ENCODE results near the gene SEPTIN5.

The SEPTIN5 gene

GRCh38 chr22:19769393-19769715 is 55.1 kb downstream of the SEPTIN5 start:
- no peaks in the 10 kb centered on the region for H3K27me3 ChIP-seq (ENCODE audit: insufficient read depth, low read depth, severe bottlenecking)
- peaks cover 29% of the 10 kb centered on the region for H3K36me3 ChIP-seq
- no peaks in the 10 kb centered on the region for H3K9me3 ChIP-seq (ENCODE audit: severe bottlenecking)
- no peak for DNase-seq
- no peak for TF ChIP-seq CTCF (IDR thresholded peaks at IDR 0.05; ENCODE audit: low read depth, low read length)
- no peak overlapping the region for H3K27ac ChIP-seq
- H3K4me3 ChIP-seq (ENCODE audit: low read depth, low read length), result no peak overlapping the region

- Histone ChIP-seq H3K27me3 (ENCODE audit: insufficient read depth, low read depth, severe bottlenecking) (no peaks in the 10 kb centered on the region), H3K27ac (no peak overlapping the region), H3K9me3 (ENCODE audit: severe bottlenecking) (no peaks in the 10 kb centered on the region), H3K4me3 (ENCODE audit: low read depth, low read length) (no peak overlapping the region), H3K36me3 (peaks cover 17% of the 10 kb centered on the region)
- no peak for TF ChIP-seq CTCF (IDR thresholded peaks at IDR 0.05; ENCODE audit: low read depth, low read length)
- no peak for DNase-seq
These were observed 56.3 kb downstream of the SEPTIN5 start for GRCh38 chr22:19770349-19771220.

- Histone ChIP-seq H3K36me3 (peaks cover 17% of the 10 kb centered on the region), H3K9me3 (ENCODE audit: severe bottlenecking) (no peaks in the 10 kb centered on the region), H3K4me3 (ENCODE audit: low read depth, low read length) (no peak overlapping the region), H3K27ac (no peak overlapping the region), H3K27me3 (ENCODE audit: insufficient read depth, low read depth, severe bottlenecking) (no peaks in the 10 kb centered on the region)
- DNase-seq, result no peak
- TF ChIP-seq CTCF (IDR thresholded peaks at IDR 0.05; ENCODE audit: low read depth, low read length), result no peak
These were observed 58.0 kb downstream of the SEPTIN5 start for GRCh38 chr22:19772422-19772672.
